Vagina (tissue), 2 donors: ENCODE results near the gene TCF7L1. TPM values are rescaled to one million over a fixed set of nuclear protein-coding genes. Genes with fewer than 3 reads are reported as not detected.
A peak's percentile ranks its signal among the peaks of the same experiment; 100 is the strongest.
"Not testable (repeated sequence)": the region's sequence is repeated elsewhere in the genome, so short reads cannot be mapped to it uniquely, and the experiment has no call there.

Experiments
- DNase-seq, 2 donors: peaks; one replicate each; pipeline ENCODE4 v3.0.0-alpha.2; 2017; ENCODE audit errors: extremely low spot score in 2 of 2
- H3K27ac ChIP-seq: fragments of 200-600 bp; sonication (generic); one replicate; pipeline ENCODE4 v1.5.1; 2019
- H3K27me3 ChIP-seq: fragments of 200-600 bp; sonication (generic); one replicate; pipeline ENCODE4 v1.5.1; 2019
- H3K36me3 ChIP-seq, 2 donors: fragments of 200-600 bp; sonication (generic); one replicate each; pipeline ENCODE4 v1.5.1; 2017 to 2019
- H3K4me1 ChIP-seq: fragments of 200-600 bp; sonication (generic); one replicate; pipeline ENCODE4 v1.5.1; 2019
- H3K4me3 ChIP-seq, 2 donors: fragments of 200-600 bp; sonication (generic); 1 replicate in 1 of 2; 2 replicates in 1 of 2; pipeline ENCODE4 v1.5.1; 2016 to 2019
- H3K9me3 ChIP-seq: fragments of 200-600 bp; sonication (generic); one replicate; pipeline ENCODE4 v1.5.1; 2019
- CTCF ChIP-seq, 3 experiments: fragments of 450-650 bp in 2 of 3; fragments of 200-600 bp in 1 of 3; sonication (generic) in 1 of 3; IDR thresholded peaks; one replicate each; pipeline ENCODE4 v1.5.1; 2017 to 2019; ENCODE audit warnings: antibody characterized with exemption in 3 of 3, mild to moderate bottlenecking in 2 of 3, moderate library complexity in 2 of 3
- POLR2A ChIP-seq, 2 donors: fragments of 450-650 bp; IDR thresholded peaks; one replicate each; pipeline ENCODE4 v1.6.1; 2017; ENCODE audit warnings: antibody characterized with exemption in 2 of 2, mild to moderate bottlenecking in 2 of 2, moderate library complexity in 2 of 2
- POLR2AphosphoS5 ChIP-seq, 2 donors: sonication (generic); formaldehyde crosslinking; IDR thresholded peaks; one replicate each; pipeline ENCODE4 v1.9.0; 2017; ENCODE audit warnings: antibody characterized with exemption in 2 of 2, mild to moderate bottlenecking in 2 of 2, low read depth in 1 of 2; ENCODE audit not compliant: insufficient read depth in 1 of 2
- intact Hi-C: fragments of 100-400 bp; cut with DNase I; formaldehyde crosslinking; loops from one replicate; pipeline ENCODE4 v1.15.1; 2023
- total RNA-seq: library from RNA; depleted of rRNA; stranded (reverse); fragments of >200 nt; gene quantifications from one replicate; pipeline ENCODE4 v1.2.3, GENCODE V29; 2016

Gene TCF7L1
- total RNA-seq, 1 donor from 2014 or later, result 8.3 TPM

DNA sequence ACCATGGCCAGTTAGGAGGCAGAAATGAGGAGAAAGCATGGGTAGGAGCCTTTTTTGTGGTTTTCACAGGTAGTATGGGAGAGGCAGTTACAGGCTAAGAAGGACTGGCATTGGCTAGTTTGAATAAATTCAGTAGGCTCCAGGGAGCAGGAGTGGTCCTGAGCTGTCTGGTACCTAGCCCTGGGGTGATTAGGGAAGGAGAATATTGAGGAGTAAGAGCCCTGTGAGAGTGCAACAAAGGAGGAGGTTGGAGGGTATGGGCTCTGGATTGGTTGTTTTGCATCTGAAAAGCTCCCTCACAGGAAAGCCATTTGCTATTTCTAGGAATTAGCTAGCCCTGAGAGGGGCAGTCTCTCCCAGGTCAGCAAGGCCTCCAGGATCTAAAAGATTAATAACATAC is 13.3 kb upstream of the TCF7L1 start:
- H3K4me3 ChIP-seq, result no peak overlapping the region
- H3K27me3 ChIP-seq, result no peaks in the 10 kb centered on the region
- no peak overlapping the region for H3K27ac ChIP-seq
- no peaks in the 10 kb centered on the region for H3K9me3 ChIP-seq
- H3K4me1 ChIP-seq, result no peaks in the 10 kb centered on the region
- intact Hi-C loops, result no loop called here
- no peak for DNase-seq
- no peak for TF ChIP-seq POLR2A (IDR thresholded peaks at IDR 0.05)
- H3K36me3 ChIP-seq, result no peaks in the 10 kb centered on the region

- Histone ChIP-seq H3K27ac (no peak overlapping the region), H3K27me3 (no peaks in the 10 kb centered on the region), H3K9me3 (no peaks in the 10 kb centered on the region), H3K36me3 (no peaks in the 10 kb centered on the region), H3K4me3 (no peak overlapping the region), H3K4me1 (no peaks in the 10 kb centered on the region)
- intact Hi-C loops, result no loop called here
- TF ChIP-seq CTCF (IDR thresholded peaks at IDR 0.05) (no peak), POLR2A (IDR thresholded peaks at IDR 0.05) (no peak), POLR2AphosphoS5 (IDR thresholded peaks at IDR 0.05; ENCODE audit: insufficient read depth in 1 of 2, low read depth in 1 of 2) (no peak)
- DNase-seq, result no peak
These were observed 12.8 kb upstream of the TCF7L1 start for GRCh38 chr2:85120363-85120762.

GRCh38 chr2:85126462-85126861 is 6.7 kb upstream of the TCF7L1 start:
- H3K9me3 ChIP-seq, H3K4me1 ChIP-seq, H3K27ac ChIP-seq, H3K27me3 ChIP-seq, H3K4me3 ChIP-seq, intact Hi-C loops, H3K36me3 ChIP-seq, DNase-seq: not testable (repeated sequence)

- H3K4me3 ChIP-seq, result no peak overlapping the region
- TF ChIP-seq CTCF (IDR thresholded peaks at IDR 0.05) (no peak), POLR2AphosphoS5 (IDR thresholded peaks at IDR 0.05; ENCODE audit: insufficient read depth in 1 of 2, low read depth in 1 of 2) (no peak), POLR2A (IDR thresholded peaks at IDR 0.05) (no peak)
- H3K36me3 ChIP-seq, result no peaks in the 10 kb centered on the region
- DNase-seq, result no peak
- H3K27me3 ChIP-seq, result no peaks in the 10 kb centered on the region
- H3K9me3 ChIP-seq, result no peaks in the 10 kb centered on the region
- peaks cover 23% of the 10 kb centered on the region for H3K4me1 ChIP-seq
- no peak overlapping the region for H3K27ac ChIP-seq
- intact Hi-C loops, result no loop called here
These were observed 3.3 kb upstream of the TCF7L1 start for GRCh38 chr2:85129861-85130260.

DNA sequence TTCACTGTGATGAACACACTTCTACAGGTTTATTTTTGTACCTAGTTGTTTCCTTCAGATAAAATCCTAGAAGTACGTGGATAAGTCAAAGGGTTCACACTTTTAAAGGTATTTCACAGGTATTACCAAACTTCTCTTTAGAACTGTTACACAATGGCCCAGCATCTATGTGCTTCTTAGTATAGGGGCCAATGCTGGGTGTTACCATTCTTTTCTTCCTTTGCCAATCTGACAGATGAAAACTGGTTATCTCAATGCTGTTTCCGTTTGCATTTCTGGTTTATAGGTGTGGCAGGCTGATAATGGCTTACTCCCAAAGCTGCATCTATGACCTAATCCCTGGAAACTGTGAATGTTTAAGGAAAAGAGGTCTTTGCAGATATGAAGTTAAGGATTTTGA is 2.8 kb upstream of the TCF7L1 start:
- no peaks in the 10 kb centered on the region for H3K36me3 ChIP-seq
- no peak for TF ChIP-seq CTCF (IDR thresholded peaks at IDR 0.05)
- no peak for TF ChIP-seq POLR2AphosphoS5 (IDR thresholded peaks at IDR 0.05; ENCODE audit: insufficient read depth in 1 of 2, low read depth in 1 of 2)
- no peak for TF ChIP-seq POLR2A (IDR thresholded peaks at IDR 0.05)
- intact Hi-C loops, result no loop called here
- H3K4me1 ChIP-seq, result peaks cover 29% of the 10 kb centered on the region
- DNase-seq, result no peak
- no peak overlapping the region for H3K4me3 ChIP-seq
- no peaks in the 10 kb centered on the region for H3K27me3 ChIP-seq
- no peak overlapping the region for H3K27ac ChIP-seq
- H3K9me3 ChIP-seq, result no peaks in the 10 kb centered on the region

DNA sequence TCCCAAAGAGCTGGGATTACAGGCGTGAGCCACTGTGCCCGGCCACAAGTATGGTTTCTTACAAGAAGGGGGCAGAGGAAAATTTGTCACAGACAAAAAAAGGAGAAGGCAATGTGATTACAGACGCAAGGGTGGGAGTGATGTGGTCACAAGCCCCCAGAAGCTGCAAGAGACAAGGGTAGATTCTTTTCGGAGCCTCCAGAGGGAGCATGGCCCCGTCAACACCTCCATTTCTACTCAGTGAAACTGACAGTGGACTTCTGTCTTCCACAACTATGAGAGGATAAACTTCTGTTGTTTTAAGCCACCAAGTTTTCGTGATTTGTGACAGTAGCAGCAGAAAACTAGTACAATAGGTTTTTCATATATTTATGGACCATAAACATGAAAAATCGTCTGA is 2.1 kb upstream of the TCF7L1 start:
- intact Hi-C loops, result no loop called here
- TF ChIP-seq POLR2AphosphoS5 (IDR thresholded peaks at IDR 0.05; ENCODE audit: insufficient read depth in 1 of 2, low read depth in 1 of 2) (no peak), POLR2A (IDR thresholded peaks at IDR 0.05) (no peak), CTCF (IDR thresholded peaks at IDR 0.05) (peak in 2 of 3 experiments; percentile 7 to 31)
- Histone ChIP-seq H3K27me3 (no peaks in the 10 kb centered on the region), H3K4me3 (no peak overlapping the region), H3K9me3 (no peaks in the 10 kb centered on the region), H3K36me3 (no peaks in the 10 kb centered on the region), H3K4me1 (peaks cover 36% of the 10 kb centered on the region), H3K27ac (no peak overlapping the region)
- DNase-seq, result no peak
